Rectal smooth muscle tissue (tissue), 1 donor: Measurements from ENCODE around the gene GABRG3.

Experiments
- H3K27ac ChIP-seq: one replicate; pipeline ENCODE4 v1.7.0; 2013; ENCODE audit warnings: low read depth, low read length, inconsistent platforms
- H3K27me3 ChIP-seq: one replicate; pipeline ENCODE4 v1.7.0; 2013; ENCODE audit warnings: low read length; ENCODE audit not compliant: control insufficient read depth, insufficient read depth
- H3K36me3 ChIP-seq: one replicate; pipeline ENCODE4 v1.7.0; 2013; ENCODE audit warnings: low read length; ENCODE audit not compliant: control insufficient read depth, insufficient read depth
- H3K4me1 ChIP-seq: one replicate; pipeline ENCODE4 v1.7.0; 2013; ENCODE audit warnings: low read length; ENCODE audit not compliant: control insufficient read depth, insufficient read depth
- H3K4me3 ChIP-seq: one replicate; pipeline ENCODE4 v1.7.0; 2013; ENCODE audit warnings: low read length
- H3K9ac ChIP-seq: one replicate; pipeline ENCODE4 v1.7.0; 2013; ENCODE audit warnings: low read length

The GABRG3 gene

GRCh38 chr15:27074179-27074578 is 103.2 kb downstream of the GABRG3 start:
- Histone ChIP-seq H3K4me3 (no peak overlapping the region), H3K27me3 (no peaks in the 10 kb centered on the region), H3K4me1 (no peaks in the 10 kb centered on the region), H3K27ac (no peak overlapping the region), H3K36me3 (no peaks in the 10 kb centered on the region), H3K9ac (no peak overlapping the region)

GRCh38 chr15:27077790-27078189 is 106.8 kb downstream of the GABRG3 start:
- H3K27me3 ChIP-seq = no peaks in the 10 kb centered on the region
- H3K27ac ChIP-seq = no peak overlapping the region
- H3K4me1 ChIP-seq = no peaks in the 10 kb centered on the region
- H3K9ac ChIP-seq = no peak overlapping the region
- no peaks in the 10 kb centered on the region for H3K36me3 ChIP-seq
- no peak overlapping the region for H3K4me3 ChIP-seq

- no peak overlapping the region for H3K27ac ChIP-seq
- H3K9ac ChIP-seq = no peak overlapping the region
- H3K4me3 ChIP-seq = no peak overlapping the region
- no peaks in the 10 kb centered on the region for H3K27me3 ChIP-seq
- H3K36me3 ChIP-seq = no peaks in the 10 kb centered on the region
- no peaks in the 10 kb centered on the region for H3K4me1 ChIP-seq
Measured at GRCh38 chr15:27081676-27082418, 110.9 kb downstream of the GABRG3 start.

GRCh38 chr15:27082526-27082925 is 111.5 kb downstream of the GABRG3 start:
- Histone ChIP-seq H3K9ac (no peak overlapping the region), H3K36me3 (no peaks in the 10 kb centered on the region), H3K4me1 (no peaks in the 10 kb centered on the region), H3K27me3 (no peaks in the 10 kb centered on the region), H3K27ac (no peak overlapping the region), H3K4me3 (no peak overlapping the region)

GRCh38 chr15:27084844-27085243 is 113.9 kb downstream of the GABRG3 start:
- Histone ChIP-seq H3K27ac (no peak overlapping the region), H3K4me3 (no peak overlapping the region), H3K4me1 (no peaks in the 10 kb centered on the region), H3K9ac (no peak overlapping the region), H3K27me3 (no peaks in the 10 kb centered on the region), H3K36me3 (no peaks in the 10 kb centered on the region)

- H3K4me1 ChIP-seq = no peaks in the 10 kb centered on the region
Measured at GRCh38 chr15:27086149-27086548, 115.2 kb downstream of the GABRG3 start.

GRCh38 chr15:27086805-27087204 is 115.8 kb downstream of the GABRG3 start:
- Histone ChIP-seq H3K36me3 (no peaks in the 10 kb centered on the region), H3K9ac (no peak overlapping the region), H3K4me1 (no peaks in the 10 kb centered on the region), H3K27me3 (no peaks in the 10 kb centered on the region), H3K27ac (no peak overlapping the region), H3K4me3 (no peak overlapping the region)

More at GRCh38 chr15:27086149-27086548, 115.2 kb downstream of the GABRG3 start:
- H3K9ac ChIP-seq = no peak overlapping the region
- H3K36me3 ChIP-seq = no peaks in the 10 kb centered on the region
- no peak overlapping the region for H3K27ac ChIP-seq
- H3K27me3 ChIP-seq = no peaks in the 10 kb centered on the region
- H3K4me3 ChIP-seq = no peak overlapping the region

- no peaks in the 10 kb centered on the region for H3K4me1 ChIP-seq
- H3K27ac ChIP-seq = no peak overlapping the region
- no peak overlapping the region for H3K4me3 ChIP-seq
- no peaks in the 10 kb centered on the region for H3K27me3 ChIP-seq
- no peaks in the 10 kb centered on the region for H3K36me3 ChIP-seq
- no peak overlapping the region for H3K9ac ChIP-seq
Measured at GRCh38 chr15:27087651-27088583, 116.9 kb downstream of the GABRG3 start.

- Histone ChIP-seq H3K27me3 (no peaks in the 10 kb centered on the region), H3K27ac (no peak overlapping the region), H3K4me3 (no peak overlapping the region), H3K4me1 (peaks cover under 1% of the 10 kb centered on the region), H3K9ac (no peak overlapping the region), H3K36me3 (no peaks in the 10 kb centered on the region)
Measured at GRCh38 chr15:27088584-27089232, 117.7 kb downstream of the GABRG3 start.

GRCh38 chr15:27089233-27089586 is 118.2 kb downstream of the GABRG3 start:
- H3K4me3 ChIP-seq = no peak overlapping the region
- no peaks in the 10 kb centered on the region for H3K36me3 ChIP-seq
- no peak overlapping the region for H3K9ac ChIP-seq
- H3K4me1 ChIP-seq = peaks cover 4% of the 10 kb centered on the region
- no peak overlapping the region for H3K27ac ChIP-seq
- no peaks in the 10 kb centered on the region for H3K27me3 ChIP-seq

GRCh38 chr15:27089676-27090075 is 118.7 kb downstream of the GABRG3 start:
- no peak overlapping the region for H3K27ac ChIP-seq
- H3K9ac ChIP-seq = no peak overlapping the region
- peaks cover 4% of the 10 kb centered on the region for H3K4me1 ChIP-seq
- no peak overlapping the region for H3K4me3 ChIP-seq
- no peaks in the 10 kb centered on the region for H3K36me3 ChIP-seq
- H3K27me3 ChIP-seq = no peaks in the 10 kb centered on the region

- H3K36me3 ChIP-seq = no peaks in the 10 kb centered on the region
- no peaks in the 10 kb centered on the region for H3K27me3 ChIP-seq
- no peak overlapping the region for H3K4me3 ChIP-seq
- no peak overlapping the region for H3K27ac ChIP-seq
- H3K4me1 ChIP-seq = peaks cover 4% of the 10 kb centered on the region
- no peak overlapping the region for H3K9ac ChIP-seq
Measured at GRCh38 chr15:27091270-27091940, 120.4 kb downstream of the GABRG3 start.
